GM23338 (cell line): Measurements from ENCODE around the gene HIVEP3. TPM values are rescaled to one million over a fixed set of nuclear protein-coding genes. Genes with fewer than 3 reads are reported as not detected.
A peak's percentile ranks its signal among the peaks of the same experiment; 100 is the strongest.

Source experiments
- ATAC-seq: fragments of 200-7000 bp; cut with Tn5 transposase; 3 replicates; pipeline ENCODE4 v1.9.1; 2020
- DNase-seq: peaks from one replicate; pipeline ENCODE4 v3.0.0-alpha.2; 2015; ENCODE audit warnings: low spot score
- H2AFZ ChIP-seq: fragments of 200-600 bp; sonication (generic); 2 replicates; pipeline ENCODE4 v1.8.0; 2016; ENCODE audit warnings: antibody characterized with exemption, mild to moderate bottlenecking, moderate library complexity
- H3F3A ChIP-seq: fragments of 200-600 bp; sonication (generic); replicated peaks from 2 replicates; pipeline ENCODE4 v1.8.0; 2017; ENCODE audit warnings: antibody characterized with exemption, mixed run types, low read depth
- H3K27ac ChIP-seq: fragments of 200-600 bp; sonication (generic); 2 replicates; pipeline ENCODE4 v1.6.1; 2016; ENCODE audit warnings: low read depth
- H3K27me3 ChIP-seq: fragments of 200-600 bp; sonication (generic); 2 replicates; pipeline ENCODE4 v1.8.0; 2016; ENCODE audit warnings: mild to moderate bottlenecking, mixed run types, moderate library complexity; ENCODE audit not compliant: insufficient read depth
- H3K36me3 ChIP-seq: fragments of 200-600 bp; sonication (generic); 2 replicates; pipeline ENCODE4 v1.8.0; 2016; ENCODE audit warnings: mild to moderate bottlenecking; ENCODE audit not compliant: insufficient read depth
- H3K4me1 ChIP-seq: fragments of 200-600 bp; sonication (generic); 2 replicates; pipeline ENCODE4 v1.8.0; 2016; ENCODE audit warnings: mild to moderate bottlenecking, moderate library complexity; ENCODE audit not compliant: insufficient read depth
- H3K4me2 ChIP-seq: fragments of 200-600 bp; sonication (generic); 2 replicates; pipeline ENCODE4 v1.7.1; 2017; ENCODE audit warnings: mixed run types
- H3K4me3 ChIP-seq: fragments of 200-600 bp; sonication (generic); 2 replicates; pipeline ENCODE4 v1.6.1; 2016; ENCODE audit warnings: mixed run types
- H3K79me2 ChIP-seq: fragments of 200-600 bp; sonication (generic); replicated peaks from 2 replicates; pipeline ENCODE4 v1.8.0; 2017; ENCODE audit warnings: mild to moderate bottlenecking; ENCODE audit not compliant: insufficient read depth
- H3K9me2 ChIP-seq: fragments of 200-600 bp; sonication (generic); 2 replicates; pipeline ENCODE4 v1.8.0; 2017; ENCODE audit not compliant: insufficient read depth
- H4K20me1 ChIP-seq: fragments of 200-600 bp; sonication (generic); replicated peaks from 2 replicates; pipeline ENCODE4 v1.8.0; 2017; ENCODE audit warnings: mild to moderate bottlenecking; ENCODE audit not compliant: insufficient read depth
- H3K27ac Mint-ChIP-seq: 2 replicates; pipeline ENCODE4 v1.8.0; 2020; ENCODE audit warnings: inconsistent platforms, mild to moderate bottlenecking, moderate library complexity, mixed read lengths
- H3K27me3 Mint-ChIP-seq: 3 replicates; pipeline ENCODE4 v1.8.0; 2022; ENCODE audit warnings: low read depth, mild to moderate bottlenecking, moderate library complexity, mixed read lengths, inconsistent platforms; ENCODE audit not compliant: insufficient read depth, poor library complexity
- H3K36me3 Mint-ChIP-seq: 3 replicates; pipeline ENCODE4 v1.8.0; 2021; ENCODE audit warnings: low read depth, mild to moderate bottlenecking, inconsistent platforms, moderate library complexity, mixed read lengths
- H3K4me1 Mint-ChIP-seq: 3 replicates; pipeline ENCODE4 v1.8.0; 2020; ENCODE audit warnings: mild to moderate bottlenecking, inconsistent platforms, mixed read lengths
- H3K4me3 Mint-ChIP-seq: 3 replicates; pipeline ENCODE4 v1.8.0; 2021; ENCODE audit warnings: moderate library complexity, mild to moderate bottlenecking, inconsistent platforms, mixed read lengths
- H3K9me3 Mint-ChIP-seq: 3 replicates; pipeline ENCODE4 v1.8.0; 2020; ENCODE audit warnings: moderate library complexity, mild to moderate bottlenecking, inconsistent platforms, mixed read lengths
- CREB1 ChIP-seq: fragments of 250-450 bp; sonication (Bioruptor Pico); IDR thresholded peaks from 2 replicates; pipeline ENCODE4 v1.5.0; 2020; ENCODE audit warnings: low read depth, mild to moderate bottlenecking, moderate library complexity
- EZH2 ChIP-seq: fragments of 200-600 bp; sonication (generic); IDR thresholded peaks from one replicate; pipeline ENCODE4 v1.8.0; 2017; ENCODE audit warnings: antibody characterized with exemption, mild to moderate bottlenecking, low read depth; ENCODE audit not compliant: unreplicated experiment
- EZH2phosphoT487 ChIP-seq: fragments of 200-600 bp; sonication (generic); IDR thresholded peaks from one replicate; pipeline ENCODE4 v1.8.1; 2018; ENCODE audit warnings: antibody characterized with exemption; ENCODE audit not compliant: unreplicated experiment
- NANOG ChIP-seq: IDR thresholded peaks from 2 replicates; pipeline ENCODE4 v1.6.1; 2016; ENCODE audit warnings: antibody characterized with exemption, borderline replicate concordance
- REST ChIP-seq: IDR thresholded peaks from one replicate; pipeline ENCODE4 v1.6.1; 2018; ENCODE audit warnings: antibody characterized with exemption; ENCODE audit not compliant: unreplicated experiment
- STAT1 ChIP-seq: IDR thresholded peaks from one replicate; pipeline ENCODE4 v1.6.1; 2016; ENCODE audit warnings: antibody characterized with exemption; ENCODE audit not compliant: unreplicated experiment
- ZNF114 ChIP-seq: fragments of 250-450 bp; sonication (Bioruptor Pico); IDR thresholded peaks from 2 replicates; pipeline ENCODE4 v1.5.0; 2020; ENCODE audit warnings: mild to moderate bottlenecking, moderate library complexity
- ZNF331 ChIP-seq: fragments of 250-450 bp; sonication (Bioruptor Pico); IDR thresholded peaks from 2 replicates; pipeline ENCODE4 v1.5.0; 2020; ENCODE audit warnings: low read depth, mild to moderate bottlenecking, moderate library complexity
- ZNF462 ChIP-seq: fragments of 250-450 bp; sonication (Bioruptor Pico); IDR thresholded peaks from 2 replicates; pipeline ENCODE4 v1.5.0; 2020; ENCODE audit warnings: mild to moderate bottlenecking, moderate library complexity
- polyA plus RNA-seq: library from polyadenylated mRNA; unstranded; fragments of >200 nt; fragmentation: Nextera tagmentation; extraction: Ambion mirVana; gene quantifications from 2 replicates; pipeline ENCODE4 v1.2.1, GENCODE V29; 2016
- total RNA-seq: library from RNA; depleted of rRNA; stranded (reverse); fragments of >200 nt; shearing (Covaris generic); gene quantifications from 2 replicates; pipeline ENCODE4 v1.2.3, GENCODE V29; 2014

Gene HIVEP3
- total and polyA plus RNA-seq, 2 experiments from 2014 or later: 0.14 to 0.24 TPM

- ATAC-seq (no peak), DNase-seq (no peak)
- no peaks in the 10 kb centered on the region for H3K27me3 ChIP-seq
- no peaks in the 10 kb centered on the region for H3K9me2 ChIP-seq
- no peak overlapping the region for H2AFZ ChIP-seq
- H3K27ac Mint-ChIP-seq: no peak overlapping the region
- H3K36me3 Mint-ChIP-seq: no peaks in the 10 kb centered on the region
- H4K20me1 ChIP-seq: no peaks in the 10 kb centered on the region
- H3K27ac ChIP-seq: no peak overlapping the region
- no peaks in the 10 kb centered on the region for H3F3A ChIP-seq
- H3K36me3 ChIP-seq: no peaks in the 10 kb centered on the region
- no peaks in the 10 kb centered on the region for H3K79me2 ChIP-seq
- H3K27me3 Mint-ChIP-seq: peaks cover 14% of the 10 kb centered on the region
- no peak overlapping the region for H3K4me3 Mint-ChIP-seq
- H3K4me2 ChIP-seq: no peak overlapping the region
- no peaks in the 10 kb centered on the region; the same call in 2 of the 3 replicates for H3K4me1 Mint-ChIP-seq
- H3K9me3 Mint-ChIP-seq: peaks cover 9% of the 10 kb centered on the region
- no peak overlapping the region for H3K4me3 ChIP-seq
- H3K4me1 ChIP-seq: no peaks in the 10 kb centered on the region
- TF ChIP-seq CREB1: no peak
Observed at GRCh38 chr1:41537251-41537650, 381.5 kb downstream of the HIVEP3 start.

GRCh38 chr1:41536361-41536802 is 382.3 kb downstream of the HIVEP3 start:
- no peaks in the 10 kb centered on the region for H3K4me1 ChIP-seq
- Mint-ChIP-seq H3K27me3 (peaks cover 16% of the 10 kb centered on the region), H3K27ac (peak overlapping the region; percentile 61; the same call in 1 of the 2 replicates)

More at GRCh38 chr1:41536361-41536802, 382.3 kb downstream of the HIVEP3 start:
- H3K27ac ChIP-seq: no peak overlapping the region
- no peaks in the 10 kb centered on the region for H3K36me3 Mint-ChIP-seq
- H3K4me1 Mint-ChIP-seq: no peaks in the 10 kb centered on the region; the same call in 2 of the 3 replicates
- no peak overlapping the region for H3K4me2 ChIP-seq
- no peak for DNase-seq
- H3K79me2 ChIP-seq: no peaks in the 10 kb centered on the region
- H3K9me2 ChIP-seq: no peaks in the 10 kb centered on the region
- no peak overlapping the region for H2AFZ ChIP-seq
- no peaks in the 10 kb centered on the region for H3K27me3 ChIP-seq
- H3K4me3 ChIP-seq: no peak overlapping the region
- TF ChIP-seq CREB1 (no peak), ZNF331 (CRISPR knock-in tag) (no peak), REST (no peak), NANOG (no peak), STAT1 (no peak), EZH2 (no peak), EZH2phosphoT487 (no peak), ZNF114 (CRISPR knock-in tag) (no peak), ZNF462 (CRISPR knock-in tag) (no peak)
- no peaks in the 10 kb centered on the region for H3F3A ChIP-seq
- peaks cover 13% of the 10 kb centered on the region for H3K9me3 Mint-ChIP-seq
- H4K20me1 ChIP-seq: no peaks in the 10 kb centered on the region
- no peak overlapping the region for H3K4me3 Mint-ChIP-seq
- ATAC-seq: no peak
- H3K36me3 ChIP-seq: no peaks in the 10 kb centered on the region
